Inferior parietal cortex (tissue), 1 donor: ENCODE results near the gene PPP1R1C.
"Not testable (repeated sequence)": the region's sequence is repeated elsewhere in the genome, so short reads cannot be mapped to it uniquely, and the experiment has no call there.

Experiments used
- DNase-seq: peaks from one replicate; pipeline ENCODE4 v3.0.0-alpha.2; 2016; ENCODE audit errors: extremely low spot score

Gene PPP1R1C

GRCh38 chr2:181985632-181986205, at the start of gene PPP1R1C:
PPP1R1C (plus strand) TSS chr2:181985853; CDS start chr2:181986111, 258 bp downstream.
- peak; percentile 41 for DNase-seq

DNA sequence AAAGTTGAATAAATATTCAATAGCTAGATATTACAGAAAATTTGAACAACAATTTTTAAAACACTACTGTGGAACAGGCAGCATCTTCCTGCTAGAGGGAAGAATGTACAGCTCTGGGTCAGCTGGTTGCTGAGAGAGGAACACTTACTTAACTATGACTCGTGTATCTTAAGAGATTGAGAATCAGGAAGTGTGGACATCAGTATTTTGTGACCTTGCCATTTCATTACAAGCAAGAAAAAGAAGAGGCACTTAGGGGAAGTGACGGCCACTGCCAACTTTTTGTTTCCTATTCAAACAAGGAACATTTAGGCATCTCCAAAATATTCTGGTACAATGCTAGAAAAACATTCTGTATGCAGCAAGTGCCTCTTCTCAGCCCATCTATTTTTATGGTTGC, 48.2 kb upstream of the PPP1R1C start:
- DNase-seq: no peak

GRCh38 chr2:181943411-181944124, 42.1 kb upstream of the PPP1R1C start:
- DNase-seq: no peak

GRCh38 chr2:181944164-181944913, 41.3 kb upstream of the PPP1R1C start:
- DNase-seq: no peak

DNA sequence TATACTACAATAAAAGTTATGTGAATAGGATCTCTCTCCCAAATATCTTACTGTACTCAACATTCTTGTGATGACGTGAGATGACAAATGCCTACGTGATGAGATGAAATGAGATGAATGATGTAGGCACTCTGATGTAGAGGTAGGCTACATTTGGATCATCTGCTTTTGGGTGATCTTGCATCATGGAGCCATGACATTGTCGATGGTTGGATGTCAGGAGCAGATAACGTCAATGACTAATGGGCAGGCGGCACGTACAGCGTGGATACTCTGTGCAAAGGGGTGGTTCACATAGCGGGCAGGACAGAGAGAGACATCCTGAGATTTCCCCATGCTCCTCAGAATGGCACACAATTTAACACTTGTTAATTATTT, 40.8 kb upstream of the PPP1R1C start:
- DNase-seq: no peak

- DNase-seq: no peak
Measured at GRCh38 chr2:181946444-181947127, 39.1 kb upstream of the PPP1R1C start.

DNA sequence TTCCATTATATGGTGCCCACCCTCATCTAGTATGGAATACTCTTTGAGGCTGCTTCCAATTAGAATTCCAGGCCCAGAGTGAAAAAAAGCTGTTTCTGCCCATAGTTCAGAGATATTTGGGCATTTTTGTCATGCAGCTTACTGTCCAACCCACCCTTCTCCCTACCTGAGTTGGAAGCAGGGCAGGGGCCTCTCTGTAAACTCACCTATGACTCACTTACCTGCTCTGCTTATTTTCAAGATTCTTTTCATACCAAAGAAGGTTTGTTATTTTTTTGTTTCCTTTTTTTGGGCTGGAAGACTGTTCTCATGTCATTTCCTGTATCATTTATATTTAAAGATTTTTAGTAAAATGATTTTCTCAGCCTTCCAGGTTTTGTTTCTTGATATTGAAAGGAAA, 38.4 kb upstream of the PPP1R1C start:
- no peak for DNase-seq

DNA sequence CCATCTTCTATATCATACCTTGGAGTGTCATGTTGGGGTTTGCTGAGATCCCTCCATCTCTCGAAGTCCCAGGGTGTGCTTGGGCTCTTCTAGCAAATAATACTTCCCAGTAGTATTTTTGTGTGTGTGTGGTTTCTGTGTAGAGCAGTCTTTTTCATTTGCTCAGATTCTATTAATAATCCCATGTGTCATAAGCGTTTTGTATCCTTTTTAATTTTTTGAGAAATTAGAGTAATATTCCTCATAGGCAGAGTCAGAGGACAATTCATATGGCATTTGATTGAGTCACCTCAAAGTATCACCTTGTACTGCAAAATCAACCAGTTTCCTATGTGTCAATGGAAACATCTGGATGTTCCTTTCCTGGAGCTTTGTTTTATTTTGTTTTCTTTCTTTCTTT, 37.4 kb upstream of the PPP1R1C start:
- no peak for DNase-seq

DNA sequence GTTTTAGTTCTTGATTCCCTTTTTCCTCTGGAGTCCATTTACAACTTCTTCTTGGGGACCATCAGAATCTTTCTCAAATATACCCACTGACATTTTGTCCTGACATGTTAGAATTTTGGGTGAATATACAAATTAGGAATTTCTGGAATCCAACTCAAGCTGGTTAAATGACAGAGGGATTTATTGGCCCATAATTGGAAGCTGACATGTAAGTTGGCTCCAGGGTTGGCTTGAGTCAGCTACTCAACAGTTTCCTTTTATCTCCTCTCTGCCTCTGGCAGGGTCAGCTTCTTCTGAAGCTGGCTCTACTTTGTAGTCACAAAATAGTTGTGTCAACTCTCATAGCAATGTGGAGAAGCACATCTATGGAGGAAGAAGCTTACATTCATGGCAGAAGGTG, 36.6 kb upstream of the PPP1R1C start:
- DNase-seq: no peak

DNA sequence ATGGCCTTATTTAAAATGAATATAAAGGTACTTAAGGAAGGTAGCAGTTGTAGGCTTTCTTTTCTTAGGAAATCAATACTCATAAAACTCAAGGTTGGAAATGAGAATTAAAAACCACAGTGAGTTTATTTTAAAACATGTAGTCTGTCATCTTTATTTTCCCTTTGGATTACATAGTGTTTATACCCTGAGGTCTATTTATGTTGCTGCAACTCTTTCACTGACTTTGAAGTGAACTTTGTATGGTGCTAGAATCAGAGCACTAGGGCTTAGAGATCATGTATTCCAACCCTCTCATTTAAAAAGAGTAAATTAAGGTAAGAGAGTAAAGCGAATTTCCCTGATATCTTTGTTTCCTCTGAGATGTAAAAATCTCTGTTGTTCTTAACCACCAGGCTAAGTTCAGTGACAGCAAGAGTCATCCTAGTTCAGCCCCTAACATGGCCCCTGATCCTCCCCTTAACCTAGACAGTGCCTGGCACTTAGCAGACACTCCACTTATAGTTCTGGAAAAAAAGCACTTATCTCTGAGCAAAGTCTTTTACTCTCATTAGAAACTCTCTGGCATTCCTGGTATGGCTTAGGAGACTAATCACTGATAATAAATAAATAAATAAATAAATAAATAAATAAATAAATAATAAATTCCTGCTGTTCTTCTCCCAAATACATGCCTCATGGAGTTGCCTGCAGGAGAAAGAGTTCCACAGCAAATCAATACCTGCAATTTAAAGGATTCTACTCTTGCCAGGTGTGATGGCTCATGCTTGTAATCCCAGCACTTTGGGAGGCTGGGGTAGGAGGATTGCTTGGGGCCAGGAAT, 33.0 kb upstream of the PPP1R1C start:
- no peak for DNase-seq

GRCh38 chr2:181953881-181954537, 31.6 kb upstream of the PPP1R1C start:
- DNase-seq: peak; percentile 73

GRCh38 chr2:181954538-181954883, 31.1 kb upstream of the PPP1R1C start:
- no peak for DNase-seq

DNA sequence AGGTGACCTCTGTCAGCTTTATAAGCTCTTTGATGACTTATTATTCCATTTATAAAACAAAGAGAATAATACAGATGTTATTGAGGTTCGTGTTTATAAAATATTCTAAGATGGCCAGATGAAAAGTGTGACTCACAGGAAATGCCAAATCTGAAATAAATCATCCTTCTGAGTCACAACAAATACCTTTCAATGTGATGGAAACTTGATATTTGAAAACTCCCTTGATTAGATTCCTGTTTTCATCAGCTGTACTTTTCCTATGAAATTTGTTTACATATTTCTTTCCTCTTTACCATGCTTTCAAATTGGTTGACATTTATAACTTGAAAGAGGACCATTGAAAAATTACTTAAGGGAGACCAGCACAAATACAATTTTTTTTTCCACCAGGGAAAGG, 30.6 kb upstream of the PPP1R1C start:
- DNase-seq: no peak

DNA sequence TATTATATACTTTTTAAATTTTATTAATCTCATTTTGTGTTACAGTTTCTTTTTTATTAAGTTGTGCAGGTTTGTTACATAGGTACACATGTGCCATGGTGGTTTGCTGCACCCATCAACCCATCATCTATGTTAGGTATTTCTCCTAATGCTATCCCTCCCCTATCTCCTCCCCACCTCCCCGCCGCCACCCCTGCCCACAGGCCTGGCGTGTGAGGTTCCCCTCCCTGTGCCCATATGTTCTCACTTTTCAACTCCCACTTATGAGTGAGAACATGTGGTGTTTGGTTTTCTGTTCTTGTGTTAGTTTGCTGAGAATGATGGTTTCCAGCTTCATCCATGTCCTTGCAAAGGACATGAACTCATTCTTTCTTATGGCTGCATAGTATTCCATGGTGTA, 29.8 kb upstream of the PPP1R1C start:
- DNase-seq: not testable (repeated sequence)

- no peak for DNase-seq
Measured at GRCh38 chr2:181957668-181958067, 28.0 kb upstream of the PPP1R1C start.

- DNase-seq: no peak
Measured at GRCh38 chr2:181958726-181959125, 26.9 kb upstream of the PPP1R1C start.

GRCh38 chr2:181959508-181959907, 26.1 kb upstream of the PPP1R1C start:
- no peak for DNase-seq

DNA sequence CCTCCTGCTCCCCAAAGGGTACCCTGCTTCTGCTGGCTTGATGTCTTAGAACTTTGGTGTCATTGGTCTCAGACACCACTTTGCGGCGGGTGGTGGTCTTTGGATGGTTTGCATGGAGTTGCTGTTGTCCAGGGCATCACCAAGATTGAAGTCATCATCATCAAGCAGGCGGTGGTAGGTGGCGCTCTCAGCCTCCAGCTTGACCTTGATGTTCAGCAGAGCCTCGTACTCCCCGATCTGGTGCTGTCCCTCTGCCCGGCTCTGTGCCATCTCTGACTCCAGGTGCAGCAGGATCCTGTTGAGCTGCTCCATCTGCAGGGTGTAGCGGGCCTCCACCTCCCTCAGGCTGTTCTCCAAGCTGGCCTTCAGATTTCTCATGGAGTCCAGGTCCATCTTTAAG, 24.5 kb upstream of the PPP1R1C start:
- not testable (repeated sequence) for DNase-seq

DNA sequence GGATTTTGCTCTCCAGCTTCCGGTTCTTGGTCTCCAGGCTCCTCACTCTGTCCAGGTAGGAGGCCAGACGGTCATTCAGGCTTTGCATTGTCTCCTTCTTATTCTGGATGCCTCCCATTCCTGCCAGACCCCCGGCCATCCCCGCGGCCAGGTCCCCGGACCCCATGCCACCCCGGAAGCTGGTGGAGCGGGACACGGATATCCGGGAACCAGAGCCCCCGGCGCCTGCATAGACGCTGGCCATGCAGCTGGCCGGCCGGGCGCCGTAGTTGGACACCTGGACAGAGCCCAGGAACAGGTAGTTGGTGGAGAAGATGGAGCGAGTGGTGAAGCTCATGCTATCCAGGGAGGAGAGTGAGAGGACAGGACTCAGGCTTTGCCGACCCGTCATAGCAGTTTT, 23.5 kb upstream of the PPP1R1C start:
- DNase-seq: no peak

DNA sequence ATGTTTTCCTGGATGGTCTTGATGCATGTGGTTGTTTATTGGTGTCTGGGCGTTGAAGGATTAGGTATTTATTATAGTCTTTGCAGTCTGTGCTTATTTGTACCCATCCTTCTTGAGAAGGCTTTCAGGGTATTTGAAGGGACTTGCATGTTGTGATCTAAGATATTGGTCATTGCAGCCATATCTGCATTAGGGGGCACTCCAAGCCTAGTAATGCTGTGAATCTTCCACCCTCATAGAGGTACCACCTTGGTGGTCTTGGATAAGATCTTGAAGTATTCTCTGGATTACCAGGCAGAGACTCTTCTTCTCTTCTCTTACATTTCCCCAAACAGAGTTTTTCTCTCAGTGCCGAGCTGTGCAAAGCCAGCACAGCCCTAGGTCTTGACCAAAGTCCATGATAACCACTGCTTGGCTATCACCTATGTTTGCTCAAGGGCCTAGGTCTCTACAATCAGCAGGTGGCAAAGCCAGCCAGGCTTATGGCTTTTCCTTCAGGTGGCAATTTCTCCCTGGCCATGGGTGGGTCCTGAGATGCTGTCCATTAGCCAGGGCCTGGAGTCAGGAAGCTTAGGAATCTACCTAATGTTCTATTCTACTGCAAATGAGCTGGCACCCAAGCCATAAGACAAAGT, 15.4 kb upstream of the PPP1R1C start:
- DNase-seq: no peak

DNA sequence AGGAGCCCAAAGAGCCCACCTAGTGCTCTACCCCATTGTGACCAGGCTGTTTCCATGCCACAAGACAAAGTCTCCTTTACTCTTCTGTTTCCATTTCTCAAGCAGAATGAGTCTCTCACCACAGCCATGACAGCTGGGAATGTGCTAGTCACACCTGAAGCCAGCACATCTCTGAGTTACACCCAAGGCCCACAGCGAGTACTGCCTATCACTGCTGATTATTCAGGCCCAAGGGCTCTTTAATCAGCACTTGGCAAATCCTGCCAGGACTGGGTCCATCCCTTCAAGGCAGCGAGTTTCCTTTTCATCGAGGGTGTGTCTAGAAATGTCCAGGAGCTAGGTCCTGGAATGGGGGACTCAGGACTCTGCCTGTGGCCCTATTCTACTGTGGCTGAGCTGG, 14.6 kb upstream of the PPP1R1C start:
- no peak for DNase-seq
